SK-N-SH treated with all-trans-retinoic acid at 6 μM for 48 hours (cell line): ENCODE measurements around the gene ADD1.

Experiments used
- ATAC-seq: fragments of 200-7000 bp; cut with Tn5 transposase; 3 replicates; pipeline ENCODE4 v1.9.1; 2020; ENCODE audit warnings: mild to moderate bottlenecking, moderate library complexity
- ARNTL ChIP-seq: fragments of 450-650 bp; formaldehyde crosslinking; IDR thresholded peaks from 2 replicates; pipeline ENCODE4 v1.5.0; 2020; ENCODE audit warnings: low read depth, mild to moderate bottlenecking, moderate library complexity, borderline replicate concordance
- BACH2 ChIP-seq: fragments of 250-450 bp; sonication (Bioruptor Pico); IDR thresholded peaks from 2 replicates; pipeline ENCODE4 v1.9.0; 2021; ENCODE audit warnings: mild to moderate bottlenecking, borderline replicate concordance
- CREB5 ChIP-seq: fragments of 250-450 bp; sonication (Bioruptor Pico); IDR thresholded peaks from 2 replicates; pipeline ENCODE4 v1.5.1; 2020; ENCODE audit warnings: low read depth, mild to moderate bottlenecking, moderate library complexity
- CSDC2 ChIP-seq: fragments of 250-450 bp; sonication (Bioruptor Pico); IDR thresholded peaks from 2 replicates; pipeline ENCODE4 v1.5.0; 2020; ENCODE audit warnings: mild to moderate bottlenecking, moderate library complexity
- CSRNP3 ChIP-seq: fragments of 250-450 bp; sonication (Bioruptor Pico); IDR thresholded peaks from 2 replicates; pipeline ENCODE4 v1.5.1; 2021; ENCODE audit warnings: mild to moderate bottlenecking, moderate library complexity
- GLIS3 ChIP-seq: fragments of 250-450 bp; sonication (Bioruptor Pico); IDR thresholded peaks from 2 replicates; pipeline ENCODE4 v1.5.0; 2020; ENCODE audit warnings: mild to moderate bottlenecking, moderate library complexity
- ISL1 ChIP-seq: fragments of 250-450 bp; sonication (Bioruptor Pico); IDR thresholded peaks from 2 replicates; pipeline ENCODE4 v2.1.2; 2022; ENCODE audit warnings: mild to moderate bottlenecking, moderate library complexity
- POU6F1 ChIP-seq: fragments of 250-450 bp; sonication (Bioruptor Pico); IDR thresholded peaks from 2 replicates; pipeline ENCODE4 v1.8.0; 2021; ENCODE audit warnings: low read depth, mild to moderate bottlenecking, moderate library complexity, borderline replicate concordance
- PPARA ChIP-seq: fragments of 250-450 bp; sonication (Bioruptor Pico); IDR thresholded peaks from 2 replicates; pipeline ENCODE4 v1.5.0; 2020; ENCODE audit warnings: mild to moderate bottlenecking, borderline replicate concordance
- RARB ChIP-seq: fragments of 250-450 bp; sonication (Bioruptor Pico); IDR thresholded peaks from 2 replicates; pipeline ENCODE4 v1.8.0; 2021; ENCODE audit warnings: mild to moderate bottlenecking, moderate library complexity
- SNAI2 ChIP-seq: fragments of 250-450 bp; sonication (Bioruptor Pico); IDR thresholded peaks from 2 replicates; pipeline ENCODE4 v1.5.0; 2020; ENCODE audit warnings: mild to moderate bottlenecking, moderate library complexity
- TCF4 ChIP-seq: fragments of 250-450 bp; sonication (Bioruptor Pico); IDR thresholded peaks from 2 replicates; pipeline ENCODE4 v1.8.0; 2021; ENCODE audit warnings: mild to moderate bottlenecking, moderate library complexity, borderline replicate concordance
- TOX ChIP-seq: fragments of 250-450 bp; sonication (Bioruptor Pico); IDR thresholded peaks from 2 replicates; pipeline ENCODE4 v1.8.0; 2021; ENCODE audit warnings: mild to moderate bottlenecking, moderate library complexity, borderline replicate concordance
- ZFP3 ChIP-seq: fragments of 250-450 bp; sonication (Bioruptor Pico); IDR thresholded peaks from 2 replicates; pipeline ENCODE4 v1.5.0; 2020; ENCODE audit warnings: mild to moderate bottlenecking, moderate library complexity
- ZFP30 ChIP-seq: fragments of 450-650 bp; formaldehyde crosslinking; IDR thresholded peaks from 2 replicates; pipeline ENCODE4 v1.5.0; 2022; ENCODE audit warnings: mild to moderate bottlenecking, moderate library complexity
- ZNF70 ChIP-seq: fragments of 450-650 bp; formaldehyde crosslinking; IDR thresholded peaks from 2 replicates; pipeline ENCODE4 v1.5.0; 2020; ENCODE audit warnings: mild to moderate bottlenecking, moderate library complexity
- ZNF8 ChIP-seq: fragments of 450-650 bp; formaldehyde crosslinking; IDR thresholded peaks from 2 replicates; pipeline ENCODE4 v1.5.0; 2020; ENCODE audit warnings: mild to moderate bottlenecking, moderate library complexity
- TF ChIP-seq, protein P1 (sequence below): fragments of 250-450 bp; sonication (Bioruptor Pico); IDR thresholded peaks from 2 replicates; pipeline ENCODE4 v1.8.0; 2020; ENCODE audit warnings: mild to moderate bottlenecking, moderate library complexity, borderline replicate concordance

ADD1 gene

DNA sequence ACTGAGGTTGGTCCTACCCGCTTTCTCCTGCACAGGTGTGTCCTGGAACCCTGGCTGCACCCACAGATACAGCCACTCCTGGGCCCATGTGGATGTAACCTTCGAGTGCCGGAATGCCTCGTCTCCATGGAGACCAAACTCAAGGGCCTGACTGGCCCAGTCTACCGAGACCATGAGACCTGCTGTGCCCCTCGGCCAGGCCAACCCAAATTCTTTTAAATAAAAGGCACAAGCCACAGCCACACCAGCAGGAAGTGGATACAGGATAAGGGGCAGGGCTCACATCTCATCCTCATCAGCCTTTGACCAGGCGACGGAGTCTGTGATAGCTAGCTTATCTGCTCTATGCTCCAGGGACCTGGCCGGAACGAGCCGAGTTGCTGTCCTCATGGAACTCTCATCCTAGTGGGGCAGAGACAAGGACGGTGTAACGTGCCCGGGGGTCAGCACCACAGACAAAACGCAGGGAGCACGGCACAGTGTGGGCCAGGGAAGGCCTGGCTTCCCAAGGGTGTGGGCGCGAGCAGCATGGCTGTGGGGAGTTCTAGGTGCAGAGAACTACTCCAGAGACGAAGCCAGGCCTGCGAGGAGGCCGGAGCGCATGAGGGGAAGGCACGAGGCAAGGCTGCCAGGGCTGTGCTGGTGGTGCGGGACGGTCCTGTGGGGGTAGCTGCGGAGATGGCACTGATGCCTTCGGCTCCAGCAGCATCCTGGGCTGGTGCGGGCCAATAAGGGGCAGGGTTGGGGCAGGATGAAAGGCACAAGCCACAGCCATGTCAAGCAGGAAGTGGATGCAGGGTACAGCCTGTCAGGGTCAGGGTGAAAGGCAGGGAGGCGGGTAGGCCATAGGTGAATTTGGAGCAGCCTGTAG lies 96.9 kb downstream of the ADD1 start:
- no peak for TF ChIP-seq BACH2 (CRISPR knock-in tag)
- TF ChIP-seq ZFP3 = no peak
- TF ChIP-seq TCF4 (CRISPR knock-in tag) = no peak
- TF ChIP-seq GLIS3 (CRISPR knock-in tag) = no peak
- TF ChIP-seq ARNTL = no peak
- TF ChIP-seq CREB5 (CRISPR knock-in tag) = no peak
- no peak for TF ChIP-seq ZFP30 (CRISPR knock-in tag)
- TF ChIP-seq SNAI2 (CRISPR knock-in tag) = no peak
- no peak for TF ChIP-seq CSRNP3 (CRISPR knock-in tag)
- TF ChIP-seq POU6F1 = no peak
- TF ChIP-seq, all 23 proteins: peak for 0
- no peak for ATAC-seq

DNA sequence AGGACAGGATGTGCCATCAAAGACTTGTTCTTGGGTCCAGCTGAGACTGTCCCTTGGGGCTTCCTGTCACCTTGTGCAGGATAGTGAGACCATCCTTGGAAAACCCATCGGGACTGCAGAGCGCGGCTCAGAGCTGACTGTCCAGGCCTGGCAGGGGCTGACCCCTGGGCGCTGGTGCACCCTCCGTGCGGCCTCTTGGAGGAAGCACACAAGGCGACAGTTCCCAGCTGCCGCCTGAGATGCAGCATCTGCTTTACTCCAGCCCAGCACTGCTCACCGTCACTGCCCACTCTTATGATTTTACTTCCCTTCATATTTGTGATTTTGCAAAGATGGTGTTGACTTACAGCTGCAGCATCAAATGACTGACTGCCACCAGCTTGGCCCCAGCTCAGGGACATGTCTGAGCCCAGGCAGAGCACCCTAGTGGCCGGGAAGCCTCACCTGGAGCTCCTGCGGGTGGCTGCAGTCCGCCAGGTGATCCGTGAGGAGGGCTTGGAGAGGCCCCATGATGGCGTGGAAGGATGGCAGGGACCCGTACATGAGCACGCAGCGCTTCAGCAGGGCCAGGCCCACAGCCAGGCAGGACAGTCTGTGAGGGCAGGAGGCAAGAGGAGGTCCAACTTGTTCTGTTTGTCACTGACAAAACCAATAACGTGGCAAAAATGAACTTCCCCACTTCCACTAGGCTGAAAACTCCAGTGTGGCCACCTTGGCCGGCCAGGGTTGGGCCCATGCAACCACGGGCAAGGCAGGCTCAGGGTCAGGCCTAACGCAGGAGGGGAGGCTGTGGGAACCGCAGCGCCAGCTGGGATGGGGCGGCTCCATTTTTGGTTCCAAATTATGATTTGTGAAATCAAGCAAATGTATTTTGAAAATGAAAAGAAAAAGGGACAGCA lies 97.7 kb downstream of the ADD1 start:
- ATAC-seq = no peak

More for the DNA sequence above, 97.7 kb downstream of the ADD1 start:
- TF ChIP-seq ZNF70 (CRISPR knock-in tag) = no peak
- TF ChIP-seq CSDC2 (CRISPR knock-in tag) = no peak
- TF ChIP-seq ZFP30 (CRISPR knock-in tag) = no peak
- TF ChIP-seq PPARA (CRISPR knock-in tag) = no peak
- no peak for TF ChIP-seq TOX (CRISPR knock-in tag)
- TF ChIP-seq CSRNP3 (CRISPR knock-in tag) = no peak
- TF ChIP-seq POU6F1 = no peak
- TF ChIP-seq, protein P1, sequence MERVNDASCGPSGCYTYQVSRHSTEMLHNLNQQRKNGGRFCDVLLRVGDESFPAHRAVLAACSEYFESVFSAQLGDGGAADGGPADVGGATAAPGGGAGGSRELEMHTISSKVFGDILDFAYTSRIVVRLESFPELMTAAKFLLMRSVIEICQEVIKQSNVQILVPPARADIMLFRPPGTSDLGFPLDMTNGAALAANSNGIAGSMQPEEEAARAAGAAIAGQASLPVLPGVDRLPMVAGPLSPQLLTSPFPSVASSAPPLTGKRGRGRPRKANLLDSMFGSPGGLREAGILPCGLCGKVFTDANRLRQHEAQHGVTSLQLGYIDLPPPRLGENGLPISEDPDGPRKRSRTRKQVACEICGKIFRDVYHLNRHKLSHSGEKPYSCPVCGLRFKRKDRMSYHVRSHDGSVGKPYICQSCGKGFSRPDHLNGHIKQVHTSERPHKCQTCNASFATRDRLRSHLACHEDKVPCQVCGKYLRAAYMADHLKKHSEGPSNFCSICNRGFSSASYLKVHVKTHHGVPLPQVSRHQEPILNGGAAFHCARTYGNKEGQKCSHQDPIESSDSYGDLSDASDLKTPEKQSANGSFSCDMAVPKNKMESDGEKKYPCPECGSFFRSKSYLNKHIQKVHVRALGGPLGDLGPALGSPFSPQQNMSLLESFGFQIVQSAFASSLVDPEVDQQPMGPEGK (CRISPR knock-in tag) = no peak
- TF ChIP-seq ZNF8 (CRISPR knock-in tag) = no peak
- TF ChIP-seq SNAI2 (CRISPR knock-in tag) = no peak
- TF ChIP-seq RARB (CRISPR knock-in tag) = no peak
- TF ChIP-seq ISL1 (CRISPR knock-in tag) = no peak
- no peak for TF ChIP-seq TCF4 (CRISPR knock-in tag)
- no peak for TF ChIP-seq GLIS3 (CRISPR knock-in tag)
